Neuronal stem cell (in vitro differentiated cells): Measurements from ENCODE around the gene TP63.

Experiments used
- DNase-seq: peaks from one replicate; pipeline ENCODE4 v3.0.0-alpha.2; 2013; ENCODE audit warnings: low spot score
- H2AFZ ChIP-seq: one replicate; pipeline ENCODE4 v1.6.1; 2013; ENCODE audit warnings: mild to moderate bottlenecking, low read length, inconsistent platforms
- H2AK5ac ChIP-seq: 2 replicates; pipeline ENCODE4 v1.6.1; 2013; ENCODE audit warnings: low read depth, mild to moderate bottlenecking, inconsistent platforms, low read length, moderate library complexity, mixed read lengths
- H2BK120ac ChIP-seq: 2 replicates; pipeline ENCODE4 v1.6.1; 2013; ENCODE audit warnings: low read depth, mild to moderate bottlenecking, inconsistent platforms, low read length, moderate library complexity, mixed read lengths
- H2BK12ac ChIP-seq: one replicate; pipeline ENCODE4 v1.6.1; 2013; ENCODE audit warnings: low read length, inconsistent platforms
- H2BK15ac ChIP-seq: 2 replicates; pipeline ENCODE4 v1.6.1; 2013; ENCODE audit warnings: mild to moderate bottlenecking, low read length, inconsistent platforms, mixed read lengths
- H2BK5ac ChIP-seq: one replicate; pipeline ENCODE4 v1.6.1; 2013; ENCODE audit warnings: inconsistent platforms, mild to moderate bottlenecking, low read length, moderate library complexity
- H3K14ac ChIP-seq: one replicate; pipeline ENCODE4 v1.6.1; 2013; ENCODE audit warnings: low read length, inconsistent platforms
- H3K18ac ChIP-seq: 2 replicates; pipeline ENCODE4 v1.6.1; 2013; ENCODE audit warnings: low read length, inconsistent platforms
- H3K23ac ChIP-seq: 2 replicates; pipeline ENCODE4 v1.6.1; 2013; ENCODE audit warnings: low read depth, mild to moderate bottlenecking, mixed read lengths, low read length, inconsistent platforms; ENCODE audit not compliant: poor library complexity
- H3K27ac ChIP-seq: replicated peaks from 3 replicates; pipeline ENCODE4 v1.5.1; 2013; ENCODE audit warnings: low read length, inconsistent platforms
- H3K27me3 ChIP-seq, 3 experiments: 2 replicates each; pipeline ENCODE4 v1.6.1; 2013; ENCODE audit warnings: low read length in 3 of 3, mild to moderate bottlenecking in 2 of 3, inconsistent platforms in 1 of 3, low read depth in 1 of 3, mixed read lengths in 1 of 3, moderate library complexity in 1 of 3; ENCODE audit not compliant: control insufficient read depth in 3 of 3, insufficient read depth in 3 of 3
- H3K36me3 ChIP-seq, 2 donors: replicated peaks in 1 of 2; 2 replicates each; pipeline ENCODE4 v1.6.1; 2013; ENCODE audit warnings: low read length in 2 of 2; ENCODE audit not compliant: control insufficient read depth in 2 of 2, insufficient read depth in 2 of 2
- H3K4ac ChIP-seq: 2 replicates; pipeline ENCODE4 v1.6.1; 2013; ENCODE audit warnings: inconsistent platforms, mild to moderate bottlenecking, low read length, moderate library complexity
- H3K4me1 ChIP-seq, 2 donors: 1 replicate in 1 of 2; 2 replicates in 1 of 2; pipeline ENCODE4 v1.6.1; 2013; ENCODE audit warnings: low read length in 2 of 2, low read depth in 1 of 2; ENCODE audit not compliant: control insufficient read depth in 2 of 2, insufficient read depth in 1 of 2
- H3K4me2 ChIP-seq: one replicate; pipeline ENCODE4 v1.6.1; 2013; ENCODE audit warnings: mild to moderate bottlenecking, low read length, inconsistent platforms; ENCODE audit not compliant: insufficient read depth, poor library complexity, severe bottlenecking
- H3K4me3 ChIP-seq, 2 donors: 2 replicates each; pipeline ENCODE4 v1.5.1; 2013; ENCODE audit warnings: low read length in 2 of 2, mild to moderate bottlenecking in 2 of 2, inconsistent platforms in 1 of 2, moderate library complexity in 1 of 2
- H3K79me1 ChIP-seq: one replicate; pipeline ENCODE4 v1.6.1; 2013; ENCODE audit warnings: low read depth, mild to moderate bottlenecking, inconsistent platforms, low read length, moderate library complexity
- H3K9ac ChIP-seq: one replicate; pipeline ENCODE4 v1.6.1; 2013; ENCODE audit warnings: mild to moderate bottlenecking, low read depth, low read length, inconsistent platforms; ENCODE audit not compliant: poor library complexity
- H3K9me3 ChIP-seq, 2 donors: replicated peaks in 1 of 2; 2 replicates each; pipeline versions ENCODE3 to v1.6.1; 2013; ENCODE audit warnings: low read length in 2 of 2, mild to moderate bottlenecking in 2 of 2, inconsistent platforms in 1 of 2, low read depth in 1 of 2, mixed read lengths in 1 of 2, moderate library complexity in 1 of 2; ENCODE audit not compliant: control insufficient read depth in 2 of 2, insufficient read depth in 1 of 2
- H4K8ac ChIP-seq: one replicate; pipeline ENCODE4 v1.6.1; 2013; ENCODE audit warnings: low read depth, mild to moderate bottlenecking, inconsistent platforms, low read length, moderate library complexity
- H4K91ac ChIP-seq: one replicate; pipeline ENCODE4 v1.6.1; 2013; ENCODE audit warnings: low read length, low read depth, mild to moderate bottlenecking, inconsistent platforms; ENCODE audit not compliant: poor library complexity
- WGBS, 2 donors: extraction: QIAGEN DNeasy Blood & Tissue Kit; methylation state at CpG; one replicate each; pipeline ENCODE4 v1.1.7; 2013; ENCODE audit warnings: missing lambda C conversion rate in 2 of 2, mixed read lengths in 1 of 2; ENCODE audit not compliant: insufficient read length in 2 of 2, insufficient replicate concordance in 1 of 2; ENCODE audit errors: extremely low coverage in 2 of 2; 5-methylcytosine and 5-hydroxymethylcytosine counted together

Gene TP63

GRCh38 chr3:189754356-189754755 lies 123.2 kb downstream of the TP63 start:
- no peak overlapping the region for H3K9ac ChIP-seq
- H2BK5ac ChIP-seq, result no peak overlapping the region
- no peak overlapping the region for H3K18ac ChIP-seq
- H2BK12ac ChIP-seq, result no peak overlapping the region
- no peaks in the 10 kb centered on the region for H3K9me3 ChIP-seq
- no peak overlapping the region for H2BK120ac ChIP-seq
- no peak overlapping the region for H4K91ac ChIP-seq
- H3K4ac ChIP-seq, result no peak overlapping the region
- H3K4me1 ChIP-seq, result peaks cover 0 to 1% of the 10 kb centered on the region in 2 donors
- H2BK15ac ChIP-seq, result no peak overlapping the region
- no peak overlapping the region for H3K23ac ChIP-seq
- no CpG with 5 or more reads among the region's 2 CpGs for WGBS, 2 donors
- H2AFZ ChIP-seq, result no peak overlapping the region
- no peak overlapping the region for H2AK5ac ChIP-seq
- no peak overlapping the region for H3K27ac ChIP-seq
- no peak overlapping the region for H3K4me3 ChIP-seq
- H3K14ac ChIP-seq, result no peak overlapping the region
- no peaks in the 10 kb centered on the region for H3K36me3 ChIP-seq
- no peaks in the 10 kb centered on the region for H3K79me1 ChIP-seq
- H3K27me3 ChIP-seq, result no peaks in the 10 kb centered on the region
- no peak for DNase-seq
- no peak overlapping the region for H4K8ac ChIP-seq
- no peak overlapping the region for H3K4me2 ChIP-seq

GRCh38 chr3:189756582-189757078 lies 125.4 kb downstream of the TP63 start:
- Histone ChIP-seq H3K4ac (no peak overlapping the region), H2AFZ (no peak overlapping the region), H3K4me2 (no peak overlapping the region), H3K18ac (no peak overlapping the region), H4K8ac (no peak overlapping the region), H2BK5ac (no peak overlapping the region), H3K36me3 (no peaks in the 10 kb centered on the region), H3K9ac (no peak overlapping the region), H2BK15ac (no peak overlapping the region), H3K4me3 (no peak overlapping the region), H3K4me1 (peaks cover 0 to 1% of the 10 kb centered on the region in 2 donors), H3K27ac (no peak overlapping the region), H2BK12ac (no peak overlapping the region), H4K91ac (no peak overlapping the region), H3K14ac (no peak overlapping the region), H3K23ac (no peak overlapping the region), H2BK120ac (no peak overlapping the region), H3K9me3 (peaks cover 0 to 1% of the 10 kb centered on the region in 2 donors), H3K79me1 (no peaks in the 10 kb centered on the region), H2AK5ac (no peak overlapping the region), H3K27me3 (no peaks in the 10 kb centered on the region)
- DNase-seq, result no peak

DNA sequence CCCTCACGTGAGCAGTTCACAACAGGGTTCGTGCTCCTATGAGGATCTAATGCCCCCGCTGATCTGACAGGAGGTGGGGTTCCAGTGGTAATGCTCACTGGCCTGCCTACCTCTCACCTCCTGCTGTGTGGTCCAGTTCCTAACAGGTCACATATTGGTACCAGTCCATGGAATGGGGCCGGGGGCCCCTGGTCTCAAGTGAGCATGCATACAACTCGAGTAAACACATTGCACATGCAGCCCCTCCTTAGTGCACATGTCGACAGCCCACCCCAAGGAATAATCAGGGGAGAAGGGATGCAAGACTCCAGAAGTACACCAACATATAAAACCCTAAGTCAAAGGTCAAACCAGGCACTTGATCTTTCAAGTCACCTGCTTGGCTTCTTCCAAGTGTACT lies 127.0 kb downstream of the TP63 start:
- H3K23ac ChIP-seq, result no peak overlapping the region
- WGBS, 2 donors, result no CpG with 5 or more reads among the region's 6 CpGs
- no peaks in the 10 kb centered on the region for H3K27me3 ChIP-seq
- H3K4me2 ChIP-seq, result no peak overlapping the region
- peaks cover 0 to 1% of the 10 kb centered on the region in 2 donors for H3K4me1 ChIP-seq
- H4K91ac ChIP-seq, result no peak overlapping the region
- H3K14ac ChIP-seq, result no peak overlapping the region
- H3K79me1 ChIP-seq, result no peaks in the 10 kb centered on the region
- H3K27ac ChIP-seq, result no peak overlapping the region
- H3K4me3 ChIP-seq, result no peak overlapping the region
- H2BK5ac ChIP-seq, result no peak overlapping the region
- H3K18ac ChIP-seq, result no peak overlapping the region
- no peak overlapping the region for H2AK5ac ChIP-seq
- H2AFZ ChIP-seq, result no peak overlapping the region
- H2BK12ac ChIP-seq, result no peak overlapping the region
- no peak overlapping the region for H2BK120ac ChIP-seq
- H2BK15ac ChIP-seq, result no peak overlapping the region
- H3K4ac ChIP-seq, result no peak overlapping the region
- H3K9ac ChIP-seq, result no peak overlapping the region
- no peak for DNase-seq
- no peak overlapping the region for H4K8ac ChIP-seq
- H3K36me3 ChIP-seq, result no peaks in the 10 kb centered on the region
- peaks cover 0 to 1% of the 10 kb centered on the region in 2 donors for H3K9me3 ChIP-seq

DNA sequence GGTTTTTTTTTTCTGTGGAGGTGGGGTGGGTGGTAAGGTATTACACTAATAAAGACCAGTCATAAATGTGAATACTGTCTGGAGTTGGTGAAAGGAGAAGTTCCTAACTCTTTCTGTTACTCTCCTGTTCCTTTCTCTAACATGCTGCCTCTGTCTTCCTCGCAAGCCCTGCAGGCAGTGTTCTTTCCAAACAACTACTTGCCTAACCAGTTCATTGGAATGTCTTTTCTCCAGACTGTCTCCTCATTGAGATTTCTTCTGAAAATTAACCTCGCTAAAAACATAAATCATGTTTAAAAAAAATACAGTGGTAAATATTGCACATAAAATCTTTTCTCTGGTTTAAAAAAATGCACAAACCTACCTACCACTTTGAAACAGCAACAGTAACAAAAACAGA lies 135.2 kb downstream of the TP63 start:
- no peak overlapping the region for H2AK5ac ChIP-seq
- no peak overlapping the region for H3K9ac ChIP-seq
- H2BK12ac ChIP-seq, result no peak overlapping the region
- H3K79me1 ChIP-seq, result no peaks in the 10 kb centered on the region
- H3K27me3 ChIP-seq, result no peaks in the 10 kb centered on the region
- WGBS, 2 donors, result no CpG with 5 or more reads among the region's 2 CpGs
- no peak overlapping the region for H3K27ac ChIP-seq
- H3K18ac ChIP-seq, result no peak overlapping the region
- H2AFZ ChIP-seq, result no peak overlapping the region
- no peak overlapping the region for H2BK120ac ChIP-seq
- H3K36me3 ChIP-seq, result no peaks in the 10 kb centered on the region
- no peak overlapping the region for H4K8ac ChIP-seq
- H2BK15ac ChIP-seq, result no peak overlapping the region
- H4K91ac ChIP-seq, result no peak overlapping the region
- no peak overlapping the region for H3K4ac ChIP-seq
- H3K4me2 ChIP-seq, result no peak overlapping the region
- no peaks in the 10 kb centered on the region for H3K9me3 ChIP-seq
- no peak overlapping the region for H3K4me3 ChIP-seq
- DNase-seq, result no peak
- peaks cover 0 to 1% of the 10 kb centered on the region in 2 donors for H3K4me1 ChIP-seq
- no peak overlapping the region for H3K14ac ChIP-seq
- no peak overlapping the region for H2BK5ac ChIP-seq
- no peak overlapping the region for H3K23ac ChIP-seq
